LNCaP clone FGC (cell line): Measurements from ENCODE around the gene MARK3.

Experiments used
- DNase-seq: peaks from one replicate; pipeline ENCODE4 v3.0.0-alpha.2; 2011; ENCODE audit warnings: low read depth
- H3K4me3 ChIP-seq: 2 replicates; pipeline ENCODE4 v1.5.1; 2011; ENCODE audit warnings: mild to moderate bottlenecking, low read depth, low read length, control low read depth
- TF ChIP-seq, protein P1 (sequence below): IDR thresholded peaks from 2 replicates; pipeline ENCODE4 v1.5.1; 2012; ENCODE audit warnings: mild to moderate bottlenecking; ENCODE audit not compliant: control insufficient read depth, insufficient read depth; ENCODE audit errors: extremely low read depth

MARK3 gene

DNA sequence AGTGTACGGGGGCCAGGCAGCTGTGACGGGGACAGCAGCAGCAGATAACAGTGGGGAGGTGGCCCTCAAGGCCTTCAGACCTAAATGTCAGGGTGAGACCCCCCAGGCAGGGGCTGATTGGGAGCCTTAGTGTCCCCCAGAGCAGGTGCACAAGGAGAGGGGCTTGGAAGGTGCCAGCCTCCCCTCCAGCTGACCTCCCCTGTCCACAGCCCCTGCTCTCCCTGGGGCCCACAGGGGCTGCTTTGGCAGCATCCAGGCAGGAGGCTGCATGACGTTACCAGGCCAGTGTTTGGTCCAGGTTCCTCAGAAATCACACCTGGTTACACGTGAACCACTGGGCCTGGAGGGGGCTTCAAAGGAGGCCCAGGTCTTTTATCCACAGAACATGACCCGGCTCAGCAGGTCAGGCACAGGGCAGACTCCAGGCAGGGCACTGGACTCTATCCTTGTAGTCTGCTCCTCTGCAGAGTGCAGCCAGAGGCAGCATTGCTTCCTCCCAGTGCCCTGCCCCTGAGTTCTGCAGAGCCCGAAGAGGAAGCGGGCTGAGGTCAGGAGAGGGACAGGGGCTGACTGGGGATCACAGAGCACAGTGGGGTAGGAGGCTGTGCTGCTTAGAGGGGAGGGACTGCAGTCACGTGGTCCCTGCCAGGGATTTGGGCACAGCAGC, 141.2 kb downstream of the MARK3 start:
- H3K4me3 ChIP-seq: no peak overlapping the region
- DNase-seq: no peak
- TF ChIP-seq, protein P1, sequence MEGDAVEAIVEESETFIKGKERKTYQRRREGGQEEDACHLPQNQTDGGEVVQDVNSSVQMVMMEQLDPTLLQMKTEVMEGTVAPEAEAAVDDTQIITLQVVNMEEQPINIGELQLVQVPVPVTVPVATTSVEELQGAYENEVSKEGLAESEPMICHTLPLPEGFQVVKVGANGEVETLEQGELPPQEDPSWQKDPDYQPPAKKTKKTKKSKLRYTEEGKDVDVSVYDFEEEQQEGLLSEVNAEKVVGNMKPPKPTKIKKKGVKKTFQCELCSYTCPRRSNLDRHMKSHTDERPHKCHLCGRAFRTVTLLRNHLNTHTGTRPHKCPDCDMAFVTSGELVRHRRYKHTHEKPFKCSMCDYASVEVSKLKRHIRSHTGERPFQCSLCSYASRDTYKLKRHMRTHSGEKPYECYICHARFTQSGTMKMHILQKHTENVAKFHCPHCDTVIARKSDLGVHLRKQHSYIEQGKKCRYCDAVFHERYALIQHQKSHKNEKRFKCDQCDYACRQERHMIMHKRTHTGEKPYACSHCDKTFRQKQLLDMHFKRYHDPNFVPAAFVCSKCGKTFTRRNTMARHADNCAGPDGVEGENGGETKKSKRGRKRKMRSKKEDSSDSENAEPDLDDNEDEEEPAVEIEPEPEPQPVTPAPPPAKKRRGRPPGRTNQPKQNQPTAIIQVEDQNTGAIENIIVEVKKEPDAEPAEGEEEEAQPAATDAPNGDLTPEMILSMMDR: no peak

DNA sequence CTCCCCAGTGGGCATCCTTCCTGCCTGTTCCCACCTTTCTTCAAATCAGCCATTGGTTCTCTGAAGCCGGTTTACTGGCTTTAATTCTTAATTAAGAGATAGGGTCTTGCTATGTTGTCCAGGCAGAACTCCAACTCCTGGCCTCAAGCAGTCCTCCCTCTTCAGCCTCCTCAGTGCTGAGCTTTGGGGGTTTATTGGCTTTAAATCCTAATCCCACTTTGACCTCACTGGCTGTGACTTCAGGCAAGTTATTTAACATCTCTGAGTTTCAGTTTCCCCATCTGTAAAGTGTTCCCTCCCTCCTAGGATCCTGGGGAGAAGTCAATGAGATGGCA, 141.7 kb downstream of the MARK3 start:
- no peak overlapping the region for H3K4me3 ChIP-seq
- DNase-seq: no peak
- TF ChIP-seq, protein P1: no peak

DNA sequence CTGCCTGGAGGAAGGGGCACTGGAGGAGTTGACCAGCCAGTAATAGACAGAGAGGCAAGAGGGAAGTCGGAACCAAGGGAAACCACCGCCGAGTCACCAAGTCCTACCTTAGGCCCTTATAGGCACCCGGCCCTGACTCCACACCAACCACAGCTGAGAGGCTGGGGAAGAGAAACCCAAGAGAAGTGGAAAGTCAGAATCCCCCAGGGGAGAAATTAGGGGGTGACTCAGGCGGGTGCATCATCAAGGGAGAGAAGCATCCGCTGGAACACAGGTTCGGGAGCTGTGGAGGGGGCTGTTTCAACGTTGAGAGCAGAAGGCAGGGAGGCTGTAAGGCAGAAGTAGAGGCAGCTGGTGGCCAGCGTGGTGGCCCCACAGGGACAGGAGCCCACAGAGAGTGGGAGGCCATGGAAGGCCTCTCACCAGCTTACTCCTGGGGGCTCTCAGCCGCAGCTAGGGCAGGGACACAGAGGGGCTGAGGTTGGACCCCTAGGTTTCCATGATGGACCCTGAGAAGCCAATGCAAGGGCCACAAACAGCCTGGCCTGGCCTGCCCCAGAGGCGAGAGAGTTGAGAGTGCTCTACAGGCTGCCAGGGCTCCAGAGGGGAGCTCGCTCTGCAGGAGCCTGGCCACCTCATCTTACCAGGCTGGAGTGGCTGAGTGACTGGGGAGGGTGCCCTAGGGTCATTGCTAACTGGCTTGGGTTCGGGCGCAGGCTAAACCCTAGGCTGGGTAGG, 142.4 kb downstream of the MARK3 start:
- no peak for DNase-seq
- peak overlapping the region; percentile 100 for H3K4me3 ChIP-seq
- TF ChIP-seq, protein P1: no peak

- TF ChIP-seq, protein P1: no peak
Observed at GRCh38 chr14:103528146-103528586, 143.0 kb downstream of the MARK3 start.

DNA sequence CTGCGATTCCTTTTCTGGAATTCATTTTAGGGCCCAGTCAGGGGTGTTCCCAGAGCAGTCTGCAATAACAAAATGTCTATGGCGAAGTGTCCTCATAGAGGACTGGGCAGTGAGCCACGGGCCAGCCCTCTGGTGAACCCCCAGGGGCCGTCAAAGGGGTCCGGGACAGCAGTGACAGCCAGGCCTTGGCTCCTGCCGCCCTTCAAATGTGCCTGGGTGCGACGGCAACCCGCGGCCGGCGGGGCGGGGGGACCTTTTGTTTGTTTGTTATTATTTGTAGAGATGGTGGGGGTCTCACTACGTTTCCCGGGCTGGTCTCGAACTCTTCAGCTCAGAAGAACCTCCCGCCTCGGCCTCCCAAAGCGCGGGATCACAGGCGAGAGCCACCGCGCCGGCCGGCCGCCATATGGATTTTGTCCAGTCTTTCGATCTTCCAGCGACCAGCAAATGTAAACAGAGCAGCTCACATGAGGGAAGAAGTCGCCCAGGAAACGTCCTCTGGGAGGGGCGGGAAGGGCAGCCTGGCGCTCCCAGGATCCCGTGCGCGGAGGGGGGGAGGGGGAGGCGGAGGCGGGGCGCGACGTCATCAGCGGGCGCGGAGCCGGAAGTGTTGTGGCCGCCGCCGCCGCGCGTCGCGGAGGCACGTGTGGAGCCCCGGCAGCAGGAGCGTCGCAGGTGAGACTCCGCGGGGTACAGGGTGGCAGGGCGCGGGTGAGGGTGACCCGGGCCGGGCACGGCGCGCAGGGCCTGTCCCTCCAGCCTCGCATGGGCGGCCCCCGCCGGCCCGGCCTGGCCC, 143.6 kb downstream of the MARK3 start, which contains the start of gene TRMT61A:
TSS of gene TRMT61A (plus strand) at position 610 of the 796 bp plus-strand sequence. CDS start 783 bp downstream, outside the sequence.
- peak; percentile 94 for DNase-seq
- H3K4me3 ChIP-seq: peak within 1 kb of the TSS; percentile 100
- TF ChIP-seq, protein P1: no peak

More at GRCh38 chr14:103528146-103528586, 143.0 kb downstream of the MARK3 start:
- no peak for DNase-seq
- H3K4me3 ChIP-seq: peak overlapping the region; percentile 100

DNA sequence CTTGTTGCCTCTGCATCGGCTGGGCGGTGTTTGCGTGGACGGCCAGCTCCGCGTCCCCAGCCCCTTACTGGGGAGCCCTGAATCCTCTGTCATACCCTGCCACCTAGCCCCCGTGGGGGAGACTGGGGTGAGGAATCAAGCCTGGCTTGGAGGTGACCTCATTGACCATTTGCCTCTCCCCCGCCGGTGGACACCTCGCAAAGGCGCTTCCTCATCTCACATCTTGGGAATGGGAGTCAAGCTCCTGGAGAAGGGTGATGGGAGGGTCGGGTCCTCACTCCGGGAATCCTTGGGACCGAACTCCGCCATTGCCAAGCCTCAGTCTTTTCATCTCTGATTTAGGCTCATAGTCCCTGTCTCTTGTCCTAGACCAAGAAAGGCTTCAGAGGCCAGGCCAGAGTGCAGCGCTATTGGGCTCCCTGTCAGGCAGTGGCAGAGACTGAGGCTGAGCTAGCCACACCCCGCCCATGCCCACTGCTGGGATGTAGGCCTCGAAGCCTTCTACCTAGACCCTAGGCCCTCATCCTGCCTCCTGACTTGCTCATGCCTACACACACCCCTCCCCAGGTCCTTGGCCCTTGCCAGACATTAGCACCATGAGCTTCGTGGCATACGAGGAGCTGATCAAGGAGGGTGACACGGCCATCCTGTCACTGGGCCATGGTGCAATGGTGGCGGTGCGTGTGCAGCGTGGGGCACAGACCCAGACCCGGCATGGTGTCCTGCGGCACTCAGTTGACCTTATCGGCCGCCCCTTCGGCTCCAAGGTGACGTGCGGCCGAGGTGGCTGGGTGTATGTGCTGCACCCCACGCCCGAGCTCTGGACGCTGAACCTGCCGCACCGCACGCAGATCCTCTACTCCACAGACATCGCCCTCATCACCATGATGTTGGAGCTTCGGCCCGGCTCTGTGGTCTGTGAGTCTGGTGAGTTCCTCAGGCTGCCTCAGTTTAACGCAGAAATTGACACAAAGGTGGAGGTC, 144.5 kb downstream of the MARK3 start:
- no peak for DNase-seq
- TF ChIP-seq, protein P1: no peak
- peak overlapping the region; percentile 100 for H3K4me3 ChIP-seq
